Activated CD8-positive, alpha-beta memory T cell treated with anti-CD3 and anti-CD28 coated beads, Interleukin-2, amount 50 U/mL, for 24 hours (primary cell): ENCODE data around the gene ETV2.
"Not testable (repeated sequence)": the region's sequence is repeated elsewhere in the genome, so short reads cannot be mapped to it uniquely, and the experiment has no call there.

Experiments used
- DNase-seq: peaks from one replicate; pipeline ENCODE4 v3.0.0-alpha.2; 2020; ENCODE audit errors: extremely low read depth

ETV2 gene, protein sequence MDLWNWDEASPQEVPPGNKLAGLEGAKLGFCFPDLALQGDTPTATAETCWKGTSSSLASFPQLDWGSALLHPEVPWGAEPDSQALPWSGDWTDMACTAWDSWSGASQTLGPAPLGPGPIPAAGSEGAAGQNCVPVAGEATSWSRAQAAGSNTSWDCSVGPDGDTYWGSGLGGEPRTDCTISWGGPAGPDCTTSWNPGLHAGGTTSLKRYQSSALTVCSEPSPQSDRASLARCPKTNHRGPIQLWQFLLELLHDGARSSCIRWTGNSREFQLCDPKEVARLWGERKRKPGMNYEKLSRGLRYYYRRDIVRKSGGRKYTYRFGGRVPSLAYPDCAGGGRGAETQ

DNA sequence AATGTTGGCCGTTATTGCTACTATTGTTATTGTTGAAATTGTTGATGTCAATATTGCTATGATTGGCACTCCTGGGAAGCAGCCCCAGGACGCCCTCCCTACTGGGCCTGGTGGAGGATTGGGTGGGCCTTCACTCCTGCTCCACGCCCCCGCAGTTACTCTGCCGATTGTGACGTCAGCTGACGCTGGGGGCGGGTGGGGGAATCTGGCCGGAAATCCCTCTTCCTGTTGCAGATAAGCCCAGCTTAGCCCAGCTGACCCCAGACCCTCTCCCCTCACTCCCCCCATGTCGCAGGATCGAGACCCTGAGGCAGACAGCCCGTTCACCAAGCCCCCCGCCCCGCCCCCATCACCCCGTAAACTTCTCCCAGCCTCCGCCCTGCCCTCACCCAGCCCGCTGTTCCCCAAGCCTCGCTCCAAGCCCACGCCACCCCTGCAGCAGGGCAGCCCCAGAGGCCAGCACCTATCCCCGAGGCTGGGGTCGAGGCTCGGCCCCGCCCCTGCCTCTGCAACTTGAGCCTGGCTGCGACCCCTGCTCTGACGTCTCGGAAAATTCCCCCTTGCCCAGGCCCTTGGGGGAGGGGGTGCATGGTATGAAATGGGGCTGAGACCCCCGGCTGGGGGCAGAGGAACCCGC is at the start of gene ETV2:
ETV2 (plus strand) TSS at position 231 of the 637 bp plus-strand sequence. CDS start 716 bp downstream, outside the sequence.
- DNase-seq: no peak

DNA sequence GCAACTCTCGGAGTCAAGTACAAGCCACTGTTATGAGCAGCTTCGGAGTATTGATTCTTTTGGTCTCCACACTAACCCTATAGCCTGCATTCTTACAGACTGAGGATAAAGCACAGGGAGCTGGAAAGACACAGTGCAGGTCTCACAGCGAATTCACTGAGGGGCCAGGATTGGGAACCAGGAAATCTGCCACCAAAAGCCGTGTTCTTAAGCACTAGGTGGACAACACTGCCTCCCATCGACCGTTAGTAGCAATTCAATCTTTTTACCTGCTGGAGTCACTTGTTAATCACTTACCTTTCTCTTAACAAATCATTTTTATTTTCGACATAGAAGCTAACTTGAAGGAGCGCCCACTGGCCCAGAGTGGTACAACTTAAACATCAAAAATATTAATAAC is 49.3 kb upstream of the ETV2 start:
- no peak for DNase-seq

DNA sequence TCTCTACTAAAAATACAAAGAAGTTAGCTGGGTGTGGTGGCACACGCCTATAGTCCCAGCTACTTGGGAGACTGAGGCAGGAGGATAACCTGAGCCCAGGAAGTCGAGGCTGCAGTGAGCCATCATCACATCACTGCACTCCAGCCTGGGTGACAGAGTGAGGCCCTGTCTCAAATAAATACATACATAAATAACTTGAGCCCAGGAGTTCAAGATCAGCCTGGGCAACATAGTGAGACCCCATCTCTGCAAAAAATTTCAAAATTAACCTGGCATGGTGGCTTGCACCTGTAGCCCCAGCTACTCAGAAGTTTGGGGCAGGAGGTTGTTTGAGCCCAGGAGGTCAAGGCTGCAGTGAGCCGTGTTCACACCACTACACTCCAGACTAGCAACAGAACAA is 46.5 kb upstream of the ETV2 start:
- DNase-seq: not testable (repeated sequence)

DNA sequence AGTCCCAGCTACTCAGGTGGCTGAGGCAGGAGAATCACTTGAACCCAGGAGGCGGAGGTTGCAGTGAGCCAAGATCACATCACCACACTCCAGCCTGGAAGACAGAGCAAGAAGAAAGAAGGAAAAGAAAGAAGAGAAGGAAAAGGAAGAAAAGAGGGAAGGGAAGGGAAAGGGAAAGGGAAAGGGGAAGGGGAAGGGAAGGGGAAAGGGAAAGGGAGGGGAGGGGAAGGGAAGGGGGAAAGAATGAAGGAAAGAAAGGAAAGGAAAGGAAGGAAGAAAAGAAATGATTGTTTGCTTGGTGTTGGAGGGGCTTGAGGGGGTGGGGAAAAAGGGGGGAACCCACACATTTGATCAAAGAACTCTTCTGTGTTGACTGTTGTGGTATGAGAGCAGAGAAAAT is 45.6 kb upstream of the ETV2 start:
- DNase-seq: no peak

DNA sequence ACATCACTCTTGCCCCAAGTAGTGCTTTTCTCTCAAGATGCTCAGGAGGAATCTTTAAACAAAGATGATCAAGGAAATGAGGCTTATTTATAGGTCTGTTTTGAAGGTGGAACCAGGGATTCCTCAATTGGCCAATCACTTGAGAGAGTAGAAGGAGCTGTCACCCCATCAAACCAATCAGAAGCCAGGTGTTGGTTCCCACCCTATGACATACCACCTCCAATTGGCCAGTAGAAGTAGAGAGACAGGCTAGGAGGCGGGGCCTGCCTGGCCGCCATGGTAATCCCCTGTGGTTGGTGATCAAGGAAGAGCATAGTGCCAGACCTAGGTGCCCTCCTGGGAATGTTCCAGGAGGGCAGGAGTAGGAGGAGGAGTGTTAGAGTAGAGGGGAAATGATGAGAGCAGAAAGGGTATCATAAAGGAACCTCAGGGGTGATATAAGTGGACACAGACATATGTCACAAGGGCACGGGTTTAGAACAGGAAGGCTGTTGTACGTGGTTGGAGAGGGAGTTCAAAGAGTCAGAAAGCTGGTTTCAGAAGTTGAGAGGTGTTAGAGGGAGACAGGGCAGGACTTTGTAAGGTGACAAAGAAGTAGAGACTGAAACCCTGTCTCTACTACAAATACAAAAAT is 45.1 kb upstream of the ETV2 start:
- DNase-seq: no peak

DNA sequence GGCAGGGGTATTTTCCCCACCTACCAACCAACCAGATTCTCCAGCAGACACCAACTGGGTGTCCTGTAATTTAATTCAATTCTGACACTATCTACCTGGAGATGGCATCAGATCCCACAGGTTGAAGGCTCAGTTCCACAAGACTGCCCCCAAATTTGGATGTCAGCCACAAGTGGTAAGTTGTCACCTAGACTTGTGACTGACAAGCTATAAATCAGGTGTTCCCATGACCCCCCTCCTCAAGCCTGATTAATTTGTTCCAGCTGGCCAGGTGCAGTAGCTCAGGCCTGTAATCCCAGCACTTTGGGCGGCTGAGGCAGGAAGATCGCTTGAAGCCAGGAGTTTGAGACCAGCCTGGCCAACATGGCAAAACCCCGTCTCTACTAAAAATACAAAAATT is 39.6 kb upstream of the ETV2 start:
- DNase-seq: no peak

DNA sequence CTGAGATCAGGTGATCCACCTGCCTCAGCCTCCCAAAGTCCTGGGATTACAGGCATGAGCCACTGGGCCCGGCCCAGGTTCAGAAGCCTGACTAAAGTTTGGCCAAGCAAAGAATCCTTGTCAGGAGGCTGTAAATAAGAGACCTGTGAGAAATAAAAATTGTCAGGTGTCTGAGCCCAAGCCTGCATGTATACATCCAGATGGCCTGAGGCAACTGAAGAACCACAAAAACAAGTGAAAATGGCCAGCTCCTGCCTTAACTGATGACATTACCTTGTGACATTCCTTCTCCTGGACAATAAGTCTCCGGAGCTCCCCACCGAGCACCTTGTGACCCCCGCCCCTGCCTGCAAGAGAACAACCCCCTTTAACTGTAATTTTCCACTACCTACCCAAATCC is 37.1 kb upstream of the ETV2 start:
- DNase-seq: not testable (repeated sequence)

DNA sequence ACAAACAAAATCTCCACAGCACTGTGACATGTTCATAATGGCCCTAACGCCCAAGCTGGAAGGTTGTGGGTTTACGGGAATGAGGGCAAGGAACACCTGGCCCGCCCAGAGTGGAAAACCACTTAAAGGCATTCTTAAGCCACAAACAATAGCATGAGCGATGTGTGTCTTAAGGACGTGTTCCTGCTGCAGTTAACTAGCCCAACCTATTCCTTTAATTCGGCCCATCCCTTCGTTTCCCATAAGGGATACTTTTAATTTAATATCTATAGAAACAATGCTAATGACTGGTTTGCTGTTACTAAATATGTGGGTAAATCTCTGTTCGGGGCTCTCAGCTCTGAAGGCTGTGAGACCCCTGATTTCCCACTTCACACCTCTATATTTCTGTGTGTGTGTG is 34.4 kb upstream of the ETV2 start:
- DNase-seq: not testable (repeated sequence)

DNA sequence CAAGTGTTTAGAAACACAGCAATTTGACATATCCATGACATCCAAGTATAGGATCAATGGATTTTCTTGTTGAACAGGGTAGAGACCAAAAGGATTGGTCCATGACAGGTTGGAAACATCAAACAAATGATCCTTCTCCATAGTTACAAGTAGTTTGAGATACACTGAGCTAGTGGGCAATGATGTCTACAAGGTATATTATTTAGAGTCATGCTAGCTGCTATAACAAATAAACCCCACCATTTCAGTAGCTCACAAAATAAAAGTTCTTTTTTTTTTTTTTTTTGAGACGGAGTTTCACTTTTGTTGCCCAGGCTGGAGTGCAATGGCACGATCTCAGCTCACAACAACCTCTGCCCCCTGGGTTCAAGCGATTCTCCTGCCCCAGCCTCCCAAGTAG is 33.9 kb upstream of the ETV2 start:
- DNase-seq: no peak

DNA sequence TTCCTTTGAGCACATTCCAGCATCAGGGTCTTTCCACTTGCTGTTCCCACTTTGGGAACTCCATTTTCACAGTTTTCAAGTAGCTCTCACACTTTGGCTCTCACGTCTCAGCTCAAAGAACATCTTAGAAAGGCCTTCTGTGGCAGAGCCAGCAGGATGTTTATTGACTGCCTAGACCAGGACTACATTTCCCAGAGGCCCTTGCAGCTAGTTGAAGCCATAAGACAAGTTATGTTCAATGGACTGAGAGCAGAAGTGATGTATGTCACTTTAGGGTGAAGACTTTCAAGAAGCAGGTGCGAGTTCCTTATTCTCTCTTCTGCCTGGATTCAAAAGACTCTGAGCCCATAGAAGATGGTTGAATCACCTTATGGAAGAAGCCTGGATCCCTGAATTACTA is 33.3 kb upstream of the ETV2 start:
- no peak for DNase-seq

DNA sequence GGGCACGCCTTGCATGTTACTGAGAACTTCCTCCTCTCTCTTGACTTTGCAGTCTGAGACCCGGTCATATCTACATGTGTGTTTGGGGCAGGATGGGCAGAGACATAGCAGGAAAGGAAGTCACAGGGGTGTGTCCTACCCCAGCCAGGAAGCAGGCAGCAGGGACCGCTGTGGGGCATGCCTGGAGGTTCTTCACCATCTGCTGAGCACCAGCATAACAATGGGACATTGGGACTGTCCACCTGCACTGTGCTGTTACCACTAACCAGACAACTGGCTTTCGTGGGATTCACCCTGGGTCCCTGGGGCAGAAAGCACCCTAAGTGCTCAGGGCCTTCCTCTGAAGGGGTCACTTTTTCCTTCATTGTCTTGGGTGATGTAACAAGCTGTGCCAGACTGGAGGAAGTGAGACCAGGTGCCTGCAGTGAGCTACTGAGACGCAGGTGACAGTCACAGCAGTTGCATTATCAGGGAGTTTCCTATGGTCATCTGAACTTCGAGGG is 31.6 kb upstream of the ETV2 start:
- DNase-seq: no peak

DNA sequence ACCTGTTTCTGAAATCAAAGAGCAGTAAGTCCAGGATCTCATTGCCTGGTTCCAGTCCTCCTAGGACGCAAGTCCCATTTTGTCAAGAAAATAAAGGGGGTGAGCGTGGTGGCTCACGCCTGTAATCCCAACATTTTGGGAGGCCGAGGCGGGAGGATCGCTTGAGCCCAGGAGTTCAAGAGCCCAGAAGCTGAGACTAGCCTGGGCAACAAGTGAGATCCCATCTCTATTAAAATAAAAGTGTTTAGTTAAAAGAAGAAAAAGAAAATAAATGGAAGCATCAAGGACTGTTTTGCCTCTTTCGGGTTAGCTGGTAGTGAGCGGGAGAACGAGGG is 29.4 kb upstream of the ETV2 start:
- no peak for DNase-seq

DNA sequence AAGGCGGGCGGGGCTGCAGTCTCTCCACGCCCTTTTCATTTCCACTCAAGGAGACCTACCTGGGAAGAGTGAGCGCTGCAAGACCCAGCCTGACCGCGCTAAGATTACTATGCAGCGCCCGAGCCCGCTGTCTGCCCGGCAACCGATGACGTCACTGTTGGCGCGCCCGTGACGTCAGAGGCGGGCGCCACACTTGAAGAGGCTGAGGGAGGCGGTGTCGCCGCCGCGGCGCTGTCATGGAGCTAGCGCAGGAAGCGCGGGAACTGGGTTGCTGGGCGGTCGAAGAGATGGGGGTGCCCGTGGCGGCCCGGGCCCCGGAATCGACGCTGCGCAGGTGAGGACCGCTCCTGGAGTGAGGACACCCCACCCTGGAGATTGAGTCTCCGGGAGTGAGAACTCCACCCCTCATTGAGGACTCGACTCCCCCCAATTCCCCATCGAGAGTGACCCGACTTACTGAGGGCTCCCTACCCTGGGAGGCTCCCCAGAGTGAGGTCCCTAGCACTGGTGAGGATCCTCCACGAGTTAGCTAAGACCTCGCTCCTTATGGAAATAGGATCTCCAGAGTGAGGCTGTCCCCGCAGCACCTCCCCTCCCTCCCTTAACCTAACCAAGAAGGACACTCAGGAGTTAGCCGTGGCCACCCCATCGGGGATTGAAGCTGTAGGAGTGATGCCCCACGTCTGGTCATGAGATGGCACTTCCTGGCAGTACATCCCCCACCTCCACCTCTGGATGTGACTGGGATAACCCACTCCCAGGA is 28.8 kb upstream of the ETV2 start, which contains the start of gene HAUS5:
HAUS5 (plus strand) TSS at position 177 of the 763 bp plus-strand sequence; CDS start at position 237, 60 bp downstream.
- peak; percentile 82 for DNase-seq

DNA sequence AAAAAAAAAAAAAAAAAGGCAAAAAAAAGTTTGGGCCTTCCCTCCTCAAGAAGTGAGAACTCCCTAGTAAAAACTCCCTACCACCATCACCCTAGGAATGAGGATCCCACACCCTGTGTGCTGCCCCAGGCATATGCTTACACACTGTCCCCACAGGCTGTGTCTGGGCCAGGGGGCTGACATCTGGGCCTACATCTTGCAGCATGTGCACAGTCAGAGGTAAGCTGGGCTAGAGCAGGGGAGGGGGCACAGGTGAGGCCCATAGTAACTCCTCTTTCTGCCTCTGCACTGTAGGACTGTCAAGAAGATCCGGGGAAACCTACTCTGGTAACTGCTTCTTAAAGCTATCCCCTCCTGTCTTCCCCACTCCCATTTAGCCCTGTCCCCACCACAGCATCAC is 28.0 kb upstream of the ETV2 start:
- DNase-seq: no peak

DNA sequence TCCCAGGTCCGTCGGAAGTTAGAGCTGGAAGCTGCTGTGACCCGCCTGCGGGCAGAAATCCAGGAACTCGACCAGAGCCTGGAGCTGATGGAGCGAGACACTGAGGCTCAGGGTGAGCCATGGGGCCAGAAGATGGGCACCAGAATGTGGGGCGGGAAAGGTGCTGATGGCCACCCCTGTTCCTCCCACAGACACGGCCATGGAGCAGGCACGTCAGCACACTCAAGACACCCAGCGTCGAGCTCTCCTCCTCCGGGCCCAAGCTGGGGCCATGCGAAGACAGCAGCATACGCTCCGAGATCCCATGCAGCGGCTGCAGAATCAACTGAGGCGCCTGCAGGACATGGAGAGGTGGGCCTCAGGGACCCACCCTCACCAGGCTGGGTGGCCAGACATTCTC is 26.5 kb upstream of the ETV2 start:
- DNase-seq: no peak

DNA sequence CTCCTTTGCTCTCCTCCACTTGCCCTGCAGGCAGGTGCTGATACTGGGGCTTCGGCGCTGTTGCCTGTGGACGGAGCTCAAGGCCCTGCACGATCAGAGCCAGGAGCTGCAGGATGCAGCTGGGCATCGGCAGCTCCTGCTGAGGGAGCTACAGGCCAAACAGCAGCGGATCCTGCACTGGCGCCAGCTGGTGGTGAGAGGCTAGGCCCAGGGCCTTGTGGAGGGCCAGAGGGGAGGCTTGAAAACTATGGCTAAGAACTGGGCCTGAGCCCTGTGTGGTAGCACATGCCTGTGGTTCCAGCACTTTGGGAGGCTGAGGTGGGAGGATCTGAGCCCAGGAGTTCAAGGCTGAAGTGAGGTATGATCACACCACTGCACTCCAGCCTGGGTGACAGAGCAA is 22.7 kb upstream of the ETV2 start:
- no peak for DNase-seq

DNA sequence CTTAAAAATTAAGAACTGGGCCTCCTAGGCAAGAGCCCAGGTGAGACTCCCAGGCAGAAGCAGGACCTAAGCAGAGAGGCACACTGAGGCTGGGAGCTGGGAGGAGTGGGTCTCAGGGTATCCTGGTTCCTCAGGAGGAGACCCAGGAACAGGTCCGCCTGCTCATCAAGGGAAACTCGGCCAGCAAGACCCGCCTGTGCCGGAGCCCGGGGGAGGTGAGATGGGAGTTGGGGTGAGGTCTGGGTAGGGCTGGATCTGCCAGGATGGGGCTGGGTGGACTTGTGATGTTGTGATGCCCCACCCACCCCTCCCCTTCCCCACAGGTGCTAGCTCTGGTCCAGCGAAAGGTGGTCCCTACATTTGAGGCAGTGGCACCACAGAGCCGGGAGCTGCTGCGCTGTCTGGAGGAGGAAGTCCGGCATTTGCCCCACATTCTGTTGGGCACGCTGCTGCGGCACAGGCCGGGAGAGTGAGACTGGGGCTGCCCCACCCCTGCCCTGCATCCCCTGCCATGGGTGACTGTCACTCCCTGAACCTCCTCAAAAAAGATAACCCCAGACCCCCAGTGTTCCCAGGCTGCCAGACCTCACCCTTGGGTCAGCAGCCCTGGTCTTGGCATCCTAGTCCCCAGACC is 22.1 kb upstream of the ETV2 start:
- DNase-seq: no peak

DNA sequence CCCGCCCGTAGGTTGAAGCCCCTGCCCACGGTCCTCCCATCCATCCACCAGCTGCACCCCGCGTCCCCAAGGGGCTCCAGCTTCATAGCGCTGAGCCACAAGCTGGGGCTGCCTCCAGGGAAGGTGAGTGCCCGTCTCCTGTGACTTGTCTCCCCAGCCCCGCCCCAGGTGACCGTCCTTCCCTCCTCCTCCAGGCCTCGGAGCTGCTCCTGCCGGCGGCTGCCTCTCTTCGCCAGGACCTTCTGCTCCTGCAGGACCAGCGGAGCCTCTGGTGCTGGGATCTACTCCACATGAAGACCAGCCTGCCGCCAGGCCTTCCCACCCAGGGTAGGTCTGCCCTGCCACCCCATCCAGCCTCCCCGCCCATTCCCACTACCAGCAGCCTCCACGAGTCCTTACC is 21.5 kb upstream of the ETV2 start:
- DNase-seq: no peak

DNA sequence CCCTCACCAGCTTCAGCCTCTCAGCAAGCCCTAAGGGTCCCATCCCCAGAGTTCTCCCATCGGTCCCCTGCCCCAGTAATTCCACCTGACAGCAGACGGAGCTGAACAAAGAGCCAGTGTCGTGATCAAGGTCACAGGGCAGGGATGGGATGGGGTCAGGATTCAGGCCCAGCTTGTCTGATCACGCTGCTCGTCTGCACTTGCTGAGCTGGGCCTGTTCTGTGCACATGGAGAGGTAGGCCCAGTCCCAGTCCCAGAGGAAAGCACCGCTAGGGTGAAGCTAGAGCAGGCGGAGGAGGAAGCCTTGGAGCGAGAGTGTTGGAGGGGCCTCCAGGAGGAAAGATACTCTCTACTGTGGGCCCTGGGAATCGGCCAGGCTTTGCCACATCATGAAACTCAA is 19.8 kb upstream of the ETV2 start:
- no peak for DNase-seq

DNA sequence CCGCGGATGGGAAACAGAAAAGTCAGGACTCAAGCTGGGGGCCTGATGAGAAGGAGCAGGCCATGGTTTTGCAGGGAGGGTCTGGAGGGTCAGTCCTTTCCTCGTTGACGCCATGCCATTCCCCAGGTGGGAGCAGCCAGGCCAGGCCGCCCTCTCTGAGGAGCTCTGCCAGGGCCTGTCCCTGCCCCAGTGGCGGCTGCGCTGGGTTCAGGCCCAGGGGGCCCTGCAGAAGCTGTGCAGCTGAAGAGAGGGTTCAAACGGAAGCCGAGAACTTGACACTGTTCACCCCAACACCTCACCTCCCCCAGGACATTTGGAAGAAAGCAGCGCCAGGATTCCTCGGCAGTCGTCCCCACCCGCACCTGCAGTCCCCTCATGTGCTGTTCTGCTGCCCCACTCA is 18.8 kb upstream of the ETV2 start:
- no peak for DNase-seq

DNA sequence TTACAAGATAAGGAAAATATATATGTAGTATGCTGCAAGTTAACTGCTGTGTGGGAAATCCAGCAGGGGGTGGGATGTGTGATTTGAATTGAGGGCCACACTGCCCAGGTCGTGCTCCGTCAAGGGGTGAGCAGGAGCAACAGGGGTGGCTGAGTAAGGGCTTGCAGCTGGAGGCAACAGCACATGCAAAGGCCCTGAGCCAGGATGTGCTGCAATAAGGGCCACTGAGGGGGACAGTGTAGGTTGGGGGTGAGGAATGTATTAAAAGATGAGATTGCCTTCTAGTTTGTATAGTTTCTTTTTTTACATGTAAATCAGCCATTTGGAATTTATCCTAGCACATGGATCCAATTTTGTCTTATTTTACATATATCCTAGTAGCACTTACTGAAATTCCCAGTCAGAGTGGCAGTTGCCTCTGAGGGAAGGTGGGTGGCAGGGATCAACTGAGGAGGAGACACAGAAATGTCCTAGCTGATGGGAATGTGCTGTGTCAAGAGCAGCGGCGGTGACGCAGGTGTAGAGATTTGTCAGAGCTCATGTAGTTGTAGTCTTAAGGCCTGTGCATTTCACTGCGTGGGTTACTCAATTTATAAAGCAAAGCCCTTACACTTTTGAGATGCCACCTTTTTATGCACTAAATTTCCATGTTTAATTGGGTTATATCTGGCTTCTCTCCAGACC is 18.1 kb upstream of the ETV2 start:
- no peak for DNase-seq
